Naive thymus-derived CD4-positive, alpha-beta T cell (primary cell): ENCODE results near the gene PRR20B. TPM values are rescaled to one million over a fixed set of nuclear protein-coding genes. Genes with fewer than 3 reads are reported as not detected.

Source experiments
- polyA plus RNA-seq, 2 donors: library from polyadenylated mRNA; unstranded; fragments of 300-500 nt; fragmentation: Illumina TruSeq; gene quantifications; one replicate each; pipeline ENCODE4 v1.2.3, GENCODE V29; 2021
- total RNA-seq, 6 experiments: library from RNA in 5 of 6; stranded (reverse) in 5 of 6; gene quantifications; 1 replicate in 5 of 6; 2 replicates in 1 of 6; pipeline ENCODE4 v1.2.3 and lab custom pipeline; 2021 to 2026

The PRR20B gene
- total and polyA plus RNA-seq, 7 experiments from 2014 or later: not detected

Other genes starting within 250 kb of the PRR20B start
- not detected for gene PRR20A, start 6.6 kb upstream of the PRR20B start, total RNA-seq
- not detected for gene PRR20A, start 6.6 kb upstream of the PRR20B start, polyA plus RNA-seq
- gene PRR20C, start 6.6 kb downstream of the PRR20B start, total RNA-seq: not detected
- not detected for gene PRR20C, start 6.6 kb downstream of the PRR20B start, polyA plus RNA-seq
- gene PRR20D, start 13.1 kb downstream of the PRR20B start, total RNA-seq: not detected
- gene PRR20D, start 13.1 kb downstream of the PRR20B start, polyA plus RNA-seq: not detected
- gene PRR20E, start 19.7 kb downstream of the PRR20B start, total RNA-seq: not detected
- gene PRR20E, start 19.7 kb downstream of the PRR20B start, polyA plus RNA-seq: not detected